ENCODE results near the gene WDR88.

The WDR88 gene

DNA sequence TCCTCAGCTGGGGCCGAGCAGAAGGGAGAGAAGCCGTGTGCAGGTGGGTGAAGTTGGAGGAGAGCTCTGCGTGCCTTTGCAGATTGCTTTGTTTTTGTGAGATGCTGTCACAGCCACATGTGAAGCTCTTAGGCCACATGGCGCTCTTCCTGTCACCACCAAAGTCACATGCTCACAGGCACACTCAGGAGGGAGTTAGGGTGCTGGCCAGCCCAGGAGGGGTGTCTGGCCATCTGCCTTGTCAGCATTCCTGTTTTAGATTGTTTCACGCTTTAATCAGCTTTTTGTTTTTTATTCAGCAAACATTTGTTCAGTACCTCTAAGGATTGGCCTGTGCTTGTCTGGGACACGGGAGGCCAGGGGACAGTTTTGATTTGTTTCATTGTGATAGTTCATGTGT is 29.0 kb upstream of the WDR88 start:
- DNase-seq = no peak
- H3K27me3 ChIP-seq (ENCODE audit: insufficient read depth, low read length, poor library complexity) = no peaks in the 10 kb centered on the region
- H3K4me2 ChIP-seq (ENCODE audit: low read length) = no peak overlapping the region
- H2BK120ac ChIP-seq (ENCODE audit: low read depth, low read length) = no peak overlapping the region
- no peak overlapping the region for H3K56ac ChIP-seq (ENCODE audit: low read length)
- no peak overlapping the region for H3K18ac ChIP-seq (ENCODE audit: low read length)
- no peak overlapping the region for H3K4me3 ChIP-seq (ENCODE audit: low read length)
- no peak overlapping the region for H2BK15ac ChIP-seq (replicated peaks; ENCODE audit: low read depth)
- H3K4ac ChIP-seq (ENCODE audit: low read depth, low read length) = no peak overlapping the region
- peaks cover 4% of the 10 kb centered on the region for H3K36me3 ChIP-seq (ENCODE audit: control insufficient read depth, insufficient read depth, low read length)
- no peak overlapping the region for H4K5ac ChIP-seq (ENCODE audit: low read length)
- no peaks in the 10 kb centered on the region for H3K79me2 ChIP-seq (ENCODE audit: control insufficient read depth, insufficient read depth, low read length)
- no peak overlapping the region for H2BK5ac ChIP-seq (ENCODE audit: low read length)
- no CpG with 5 or more reads among the region's 6 CpGs for WGBS (ENCODE audit: extremely low coverage, insufficient coverage, low lambda C conversion rate)
- H3K9ac ChIP-seq (ENCODE audit: low read length) = no peak overlapping the region
- H2AK5ac ChIP-seq (ENCODE audit: low read length) = no peak overlapping the region
- H3K4me1 ChIP-seq (ENCODE audit: control insufficient read depth, low read depth, low read length) = no peaks in the 10 kb centered on the region
- H3K23ac ChIP-seq (ENCODE audit: low read length) = no peak overlapping the region
- no peak overlapping the region for H3K27ac ChIP-seq (ENCODE audit: low read depth, low read length)
- no peaks in the 10 kb centered on the region for H3K79me1 ChIP-seq (ENCODE audit: low read length)
- no peak overlapping the region for H4K8ac ChIP-seq (ENCODE audit: low read depth, low read length)

DNA sequence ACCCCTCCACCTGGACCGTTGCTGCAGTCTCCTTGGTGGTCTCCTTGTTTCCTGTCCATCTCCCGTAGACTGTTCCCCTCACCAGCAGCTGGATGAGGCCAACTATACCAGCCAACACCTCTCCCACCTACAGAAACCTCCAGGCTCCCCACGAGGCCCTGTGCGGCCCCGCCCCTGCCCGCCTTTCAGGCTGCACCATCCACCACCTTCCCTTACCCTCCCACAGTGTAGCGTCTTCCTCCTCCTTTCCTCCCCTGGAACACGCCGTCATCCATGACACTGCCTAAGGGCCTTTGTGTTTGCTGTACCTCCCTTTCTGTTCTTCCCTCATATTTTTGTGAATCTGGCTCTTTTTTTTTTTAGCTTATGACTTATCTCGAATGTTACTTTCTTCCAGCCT is 23.8 kb upstream of the WDR88 start:
- H3K4me1 ChIP-seq (ENCODE audit: control insufficient read depth, low read depth, low read length) = no peaks in the 10 kb centered on the region
- no peaks in the 10 kb centered on the region for H3K36me3 ChIP-seq (ENCODE audit: control insufficient read depth, insufficient read depth, low read length)
- no peak overlapping the region for H3K4ac ChIP-seq (ENCODE audit: low read depth, low read length)
- H3K4me3 ChIP-seq (ENCODE audit: low read length) = no peak overlapping the region
- H2BK5ac ChIP-seq (ENCODE audit: low read length) = no peak overlapping the region
- H3K4me2 ChIP-seq (ENCODE audit: low read length) = no peak overlapping the region
- H3K27ac ChIP-seq (ENCODE audit: low read depth, low read length) = no peak overlapping the region
- no peaks in the 10 kb centered on the region for H3K27me3 ChIP-seq (ENCODE audit: insufficient read depth, low read length, poor library complexity)
- WGBS (ENCODE audit: extremely low coverage, insufficient coverage, low lambda C conversion rate) = no CpG with 5 or more reads among the region's 10 CpGs
- H2BK15ac ChIP-seq (replicated peaks; ENCODE audit: low read depth) = no peak overlapping the region
- no peaks in the 10 kb centered on the region for H3K79me1 ChIP-seq (ENCODE audit: low read length)
- no peak overlapping the region for H4K8ac ChIP-seq (ENCODE audit: low read depth, low read length)
- no peak overlapping the region for H3K18ac ChIP-seq (ENCODE audit: low read length)
- no peak overlapping the region for H3K9ac ChIP-seq (ENCODE audit: low read length)
- no peak overlapping the region for H4K5ac ChIP-seq (ENCODE audit: low read length)
- H3K79me2 ChIP-seq (ENCODE audit: control insufficient read depth, insufficient read depth, low read length) = no peaks in the 10 kb centered on the region
- H3K56ac ChIP-seq (ENCODE audit: low read length) = no peak overlapping the region
- H3K23ac ChIP-seq (ENCODE audit: low read length) = no peak overlapping the region
- no peak for DNase-seq
- no peak overlapping the region for H2BK120ac ChIP-seq (ENCODE audit: low read depth, low read length)
- no peak overlapping the region for H2AK5ac ChIP-seq (ENCODE audit: low read length)

DNA sequence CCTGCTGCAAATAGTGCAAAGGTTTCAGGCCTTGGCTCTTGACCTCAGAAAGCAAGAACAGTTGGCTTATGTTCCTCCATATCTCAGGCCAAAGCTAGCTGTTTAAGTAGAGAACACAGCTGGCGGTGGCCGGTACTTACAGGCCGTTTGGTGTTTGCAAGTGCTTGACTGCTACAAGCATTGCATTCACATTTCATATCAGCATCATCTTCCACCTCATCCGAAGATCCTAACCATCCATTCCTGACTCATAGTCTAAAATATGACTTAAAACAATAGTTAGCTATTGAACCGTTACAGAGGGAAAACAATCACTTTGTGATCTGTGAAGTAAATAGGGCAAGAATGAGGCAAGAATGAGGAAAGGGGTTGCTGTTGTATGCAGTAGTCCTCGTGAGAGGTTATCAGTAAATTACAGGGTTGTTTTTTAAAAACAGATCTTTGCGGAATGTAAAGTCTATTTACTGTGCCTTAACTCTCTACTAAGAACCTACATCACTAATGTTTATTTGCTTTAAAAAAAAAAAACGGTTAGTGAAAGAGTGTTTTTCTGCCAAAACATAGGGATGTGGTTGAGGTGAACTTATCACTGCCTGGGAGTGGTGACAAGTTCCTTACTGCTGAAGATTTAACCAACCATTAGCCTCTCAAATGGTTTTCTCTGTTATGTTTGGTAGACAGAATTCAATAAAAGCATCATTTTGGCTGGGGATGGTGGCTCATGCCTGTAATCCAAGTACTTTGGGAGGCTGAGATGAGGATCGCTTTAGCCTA is 21.6 kb upstream of the WDR88 start:
- Histone ChIP-seq H3K4me2 (ENCODE audit: low read length) (no peak overlapping the region), H3K9ac (ENCODE audit: low read length) (no peak overlapping the region), H3K4ac (ENCODE audit: low read depth, low read length) (no peak overlapping the region), H3K23ac (ENCODE audit: low read length) (no peak overlapping the region), H3K27ac (ENCODE audit: low read depth, low read length) (no peak overlapping the region), H3K79me1 (ENCODE audit: low read length) (no peaks in the 10 kb centered on the region), H2BK5ac (ENCODE audit: low read length) (no peak overlapping the region), H3K18ac (ENCODE audit: low read length) (no peak overlapping the region), H2AK5ac (ENCODE audit: low read length) (no peak overlapping the region), H3K79me2 (ENCODE audit: control insufficient read depth, insufficient read depth, low read length) (no peaks in the 10 kb centered on the region), H2BK15ac (replicated peaks; ENCODE audit: low read depth) (no peak overlapping the region), H3K4me1 (ENCODE audit: control insufficient read depth, low read depth, low read length) (no peaks in the 10 kb centered on the region), H4K8ac (ENCODE audit: low read depth, low read length) (no peak overlapping the region), H3K27me3 (ENCODE audit: insufficient read depth, low read length, poor library complexity) (no peaks in the 10 kb centered on the region), H2BK120ac (ENCODE audit: low read depth, low read length) (no peak overlapping the region), H3K36me3 (ENCODE audit: control insufficient read depth, insufficient read depth, low read length) (peaks cover 3% of the 10 kb centered on the region), H3K56ac (ENCODE audit: low read length) (no peak overlapping the region), H3K4me3 (ENCODE audit: low read length) (no peak overlapping the region), H4K5ac (ENCODE audit: low read length) (no peak overlapping the region)
- no peak for DNase-seq
- no CpG with 5 or more reads among the region's 9 CpGs for WGBS (ENCODE audit: extremely low coverage, insufficient coverage, low lambda C conversion rate)

DNA sequence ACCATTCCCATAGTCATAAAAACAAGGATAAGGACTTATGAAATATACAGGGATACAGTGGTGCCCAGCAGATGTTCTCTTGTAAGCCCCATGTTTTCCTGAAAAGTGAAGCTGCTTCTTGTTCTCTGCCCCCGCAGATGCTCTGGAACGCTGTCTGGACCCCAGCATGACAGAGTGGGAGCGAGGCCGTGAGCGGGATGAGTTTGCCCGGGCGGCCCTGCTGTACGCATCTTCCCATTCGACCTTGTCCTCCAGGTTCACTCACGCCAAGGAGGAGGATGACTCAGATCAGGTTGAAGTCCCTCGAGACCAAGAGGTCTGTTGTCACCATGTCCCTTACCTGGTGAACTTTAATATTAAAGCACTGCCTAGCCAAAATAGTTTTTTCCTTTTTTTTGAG is 20.3 kb upstream of the WDR88 start:
- H3K4ac ChIP-seq (ENCODE audit: low read depth, low read length) = no peak overlapping the region
- WGBS (ENCODE audit: extremely low coverage, insufficient coverage, low lambda C conversion rate) = no CpG with 5 or more reads among the region's 11 CpGs

DNA sequence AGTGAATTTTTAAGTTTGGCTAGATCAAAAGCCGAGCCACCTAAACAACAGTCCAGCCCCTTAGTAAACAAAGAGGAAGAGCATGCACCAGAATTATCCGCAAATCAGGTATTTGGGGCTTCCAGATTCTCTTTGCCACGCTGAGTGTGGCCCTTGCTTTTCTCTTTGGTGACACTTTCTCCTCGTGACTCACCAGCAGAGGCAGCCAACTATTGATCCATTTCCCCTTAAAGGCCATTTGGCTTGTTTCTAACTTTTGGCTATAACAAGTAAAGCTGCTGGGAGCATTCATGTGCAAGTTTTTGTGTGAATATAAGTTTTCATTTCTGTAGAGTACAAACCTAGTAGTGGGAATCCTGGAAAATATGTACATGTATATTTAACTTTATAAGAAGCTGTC is 17.6 kb upstream of the WDR88 start:
- Histone ChIP-seq H3K79me1 (ENCODE audit: low read length) (no peaks in the 10 kb centered on the region), H3K4ac (ENCODE audit: low read depth, low read length) (no peak overlapping the region), H3K27ac (ENCODE audit: low read depth, low read length) (no peak overlapping the region), H2AK5ac (ENCODE audit: low read length) (no peak overlapping the region), H3K27me3 (ENCODE audit: insufficient read depth, low read length, poor library complexity) (no peaks in the 10 kb centered on the region), H3K79me2 (ENCODE audit: control insufficient read depth, insufficient read depth, low read length) (no peaks in the 10 kb centered on the region), H3K4me1 (ENCODE audit: control insufficient read depth, low read depth, low read length) (no peaks in the 10 kb centered on the region), H3K23ac (ENCODE audit: low read length) (no peak overlapping the region), H2BK15ac (replicated peaks; ENCODE audit: low read depth) (no peak overlapping the region), H4K5ac (ENCODE audit: low read length) (no peak overlapping the region), H3K18ac (ENCODE audit: low read length) (no peak overlapping the region), H3K4me2 (ENCODE audit: low read length) (no peak overlapping the region), H3K56ac (ENCODE audit: low read length) (no peak overlapping the region), H3K9ac (ENCODE audit: low read length) (no peak overlapping the region), H2BK120ac (ENCODE audit: low read depth, low read length) (no peak overlapping the region), H4K8ac (ENCODE audit: low read depth, low read length) (no peak overlapping the region), H3K4me3 (ENCODE audit: low read length) (no peak overlapping the region), H2BK5ac (ENCODE audit: low read length) (no peak overlapping the region), H3K36me3 (ENCODE audit: control insufficient read depth, insufficient read depth, low read length) (peaks cover 3% of the 10 kb centered on the region)
- WGBS (ENCODE audit: extremely low coverage, insufficient coverage, low lambda C conversion rate) = no CpG with 5 or more reads among the region's 4 CpGs
- DNase-seq = no peak

More for the DNA sequence above, 20.3 kb upstream of the WDR88 start:
- Histone ChIP-seq H2BK5ac (ENCODE audit: low read length) (no peak overlapping the region), H3K4me3 (ENCODE audit: low read length) (no peak overlapping the region), H3K4me2 (ENCODE audit: low read length) (no peak overlapping the region), H3K27me3 (ENCODE audit: insufficient read depth, low read length, poor library complexity) (no peaks in the 10 kb centered on the region), H3K23ac (ENCODE audit: low read length) (no peak overlapping the region), H3K9ac (ENCODE audit: low read length) (no peak overlapping the region), H2AK5ac (ENCODE audit: low read length) (no peak overlapping the region), H2BK15ac (replicated peaks; ENCODE audit: low read depth) (no peak overlapping the region), H3K36me3 (ENCODE audit: control insufficient read depth, insufficient read depth, low read length) (peaks cover 3% of the 10 kb centered on the region), H4K8ac (ENCODE audit: low read depth, low read length) (no peak overlapping the region), H3K79me1 (ENCODE audit: low read length) (no peaks in the 10 kb centered on the region), H3K4me1 (ENCODE audit: control insufficient read depth, low read depth, low read length) (no peaks in the 10 kb centered on the region), H3K56ac (ENCODE audit: low read length) (no peak overlapping the region), H2BK120ac (ENCODE audit: low read depth, low read length) (no peak overlapping the region), H3K27ac (ENCODE audit: low read depth, low read length) (no peak overlapping the region), H3K79me2 (ENCODE audit: control insufficient read depth, insufficient read depth, low read length) (no peaks in the 10 kb centered on the region), H3K18ac (ENCODE audit: low read length) (no peak overlapping the region), H4K5ac (ENCODE audit: low read length) (no peak overlapping the region)
- no peak for DNase-seq

DNA sequence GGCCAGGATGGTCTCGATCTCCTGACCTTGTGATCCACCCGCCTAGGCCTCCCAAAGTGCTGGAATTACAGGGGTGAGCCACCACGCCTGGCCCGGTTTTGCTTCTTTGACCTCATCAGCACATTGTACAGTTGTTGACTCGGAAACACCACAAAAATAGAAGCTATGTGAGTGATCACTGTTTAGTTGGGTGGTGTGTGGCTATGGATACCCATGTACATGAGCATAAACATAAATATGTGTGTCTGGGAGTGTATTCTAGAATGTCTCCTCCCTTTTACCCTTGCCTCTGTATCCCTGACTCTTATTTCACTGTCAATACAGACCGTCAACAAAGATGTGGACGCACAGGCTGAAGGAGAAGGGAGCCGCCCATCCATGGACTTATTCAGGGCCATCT is 14.4 kb upstream of the WDR88 start:
- WGBS (ENCODE audit: extremely low coverage, insufficient coverage, low lambda C conversion rate) = no CpG with 5 or more reads among the region's 8 CpGs

More for the DNA sequence above, 14.4 kb upstream of the WDR88 start:
- H3K4me3 ChIP-seq (ENCODE audit: low read length) = no peak overlapping the region
- H3K27me3 ChIP-seq (ENCODE audit: insufficient read depth, low read length, poor library complexity) = no peaks in the 10 kb centered on the region
- no peak for DNase-seq
- no peak overlapping the region for H4K8ac ChIP-seq (ENCODE audit: low read depth, low read length)
- no peaks in the 10 kb centered on the region for H3K79me2 ChIP-seq (ENCODE audit: control insufficient read depth, insufficient read depth, low read length)
- no peak overlapping the region for H3K18ac ChIP-seq (ENCODE audit: low read length)
- peaks cover 3% of the 10 kb centered on the region for H3K36me3 ChIP-seq (ENCODE audit: control insufficient read depth, insufficient read depth, low read length)
- H3K56ac ChIP-seq (ENCODE audit: low read length) = no peak overlapping the region
- H3K23ac ChIP-seq (ENCODE audit: low read length) = no peak overlapping the region
- no peak overlapping the region for H2AK5ac ChIP-seq (ENCODE audit: low read length)
- no peak overlapping the region for H2BK5ac ChIP-seq (ENCODE audit: low read length)
- H3K27ac ChIP-seq (ENCODE audit: low read depth, low read length) = no peak overlapping the region
- H3K4me1 ChIP-seq (ENCODE audit: control insufficient read depth, low read depth, low read length) = no peaks in the 10 kb centered on the region
- no peak overlapping the region for H3K4me2 ChIP-seq (ENCODE audit: low read length)
- no peak overlapping the region for H2BK15ac ChIP-seq (replicated peaks; ENCODE audit: low read depth)
- no peaks in the 10 kb centered on the region for H3K79me1 ChIP-seq (ENCODE audit: low read length)
- H3K4ac ChIP-seq (ENCODE audit: low read depth, low read length) = no peak overlapping the region
- H4K5ac ChIP-seq (ENCODE audit: low read length) = no peak overlapping the region
- H2BK120ac ChIP-seq (ENCODE audit: low read depth, low read length) = no peak overlapping the region
- no peak overlapping the region for H3K9ac ChIP-seq (ENCODE audit: low read length)

Measured in mesendoderm (in vitro differentiated cells).